MCF 10A (cell line): ENCODE data around the gene NKX2-4. TPM values are rescaled to one million over a fixed set of nuclear protein-coding genes. Genes with fewer than 3 reads are reported as not detected.
A peak's percentile ranks its signal among the peaks of the same experiment; 100 is the strongest.

Experiments
- BruUV-seq: library from RNA; stranded (reverse); fragments of 400-500 nt; replicated peaks from 2 replicates; lab custom pipeline; 2021; lab: Mats Ljungman, UMichigan
- CTCF ChIA-PET: fragments of 300-600 bp; sonication (Branson Sonifier 250); formaldehyde crosslinking; extraction: SDS; loops from one replicate; lab custom pipeline; 2021; ENCODE audit warnings: antibody characterized with exemption, inconsistent platforms; lab: Yijun Ruan, JAX
- POLR2A ChIA-PET: fragments of 300-600, 350-650 bp; sonication (Branson Sonifier 250); formaldehyde crosslinking; extraction: SDS; loops from one replicate; lab custom pipeline; 2020; ENCODE audit warnings: antibody characterized with exemption, inconsistent platforms; lab: Yijun Ruan, JAX
- DNase-seq: peaks from one replicate; pipeline ENCODE4 v3.0.0-alpha.2; 2018; ENCODE audit not compliant: unreplicated experiment
- H3K27ac Mint-ChIP-seq: one replicate; pipeline ENCODE4 v1.8.0; 2022; ENCODE audit warnings: mild to moderate bottlenecking, low read depth, mixed read lengths; ENCODE audit not compliant: unreplicated experiment
- H3K27me3 Mint-ChIP-seq: one replicate; pipeline ENCODE4 v1.8.0; 2022; ENCODE audit warnings: mixed read lengths; ENCODE audit not compliant: insufficient read depth, unreplicated experiment
- H3K36me3 Mint-ChIP-seq: one replicate; pipeline ENCODE4 v1.8.0; 2022; ENCODE audit warnings: mild to moderate bottlenecking, moderate library complexity, mixed read lengths; ENCODE audit not compliant: insufficient read depth, unreplicated experiment
- H3K4me1 Mint-ChIP-seq: one replicate; pipeline ENCODE4 v1.8.0; 2022; ENCODE audit warnings: mixed read lengths; ENCODE audit not compliant: insufficient read depth, unreplicated experiment
- H3K4me3 Mint-ChIP-seq: one replicate; pipeline ENCODE4 v1.8.0; 2022; ENCODE audit warnings: mild to moderate bottlenecking, moderate library complexity, mixed read lengths; ENCODE audit not compliant: unreplicated experiment
- H3K9me3 Mint-ChIP-seq: one replicate; pipeline ENCODE4 v1.8.0; 2022; ENCODE audit warnings: mixed read lengths; ENCODE audit not compliant: unreplicated experiment
- CTCF ChIP-seq: fragments of 200-600 bp; IDR thresholded peaks from one replicate; pipeline ENCODE4 v1.8.0; 2022; ENCODE audit warnings: antibody characterized with exemption, mild to moderate bottlenecking; ENCODE audit not compliant: unreplicated experiment
- intact Hi-C: fragments of 100-400 bp; cut with micrococcal nuclease; formaldehyde crosslinking; loops from 2 replicates; pipeline ENCODE4 v1.14.1; 2022
- total RNA-seq: library from RNA; stranded (reverse); gene quantifications from 2 replicates; pipeline ENCODE4 v1.2.3, GENCODE V29; 2022

NKX2-4 gene
- total RNA-seq, 1 experiment from 2014 or later = not detected

GRCh38 chr20:21380711-21381110 lies 16.6 kb downstream of the NKX2-4 start:
- no peak overlapping the region for H3K27ac Mint-ChIP-seq
- no peaks in the 10 kb centered on the region for H3K9me3 Mint-ChIP-seq
- H3K4me3 Mint-ChIP-seq = no peak overlapping the region
- DNase-seq = no peak
- no TSS peak for BruUV-seq
- no peak for TF ChIP-seq CTCF
- intact Hi-C loops = no loop called here
- H3K4me1 Mint-ChIP-seq = peaks cover 5% of the 10 kb centered on the region
- H3K27me3 Mint-ChIP-seq = no peaks in the 10 kb centered on the region
- POLR2A ChIA-PET = interaction anchor here (0.9 to 1.7 kb wide), 2 partner anchors 13 to 78 kb away, joined by 4 to 6 read pairs; partner anchors contain the start of gene XRN2
- CTCF ChIA-PET = interaction anchor here (0.6 to 2.1 kb wide), 5 partner anchors 8 to 959 kb away, joined by 3 to 14 read pairs (median 3); no protein-coding TSS in a partner anchor
- peaks cover 53% of the 10 kb centered on the region for H3K36me3 Mint-ChIP-seq

DNA sequence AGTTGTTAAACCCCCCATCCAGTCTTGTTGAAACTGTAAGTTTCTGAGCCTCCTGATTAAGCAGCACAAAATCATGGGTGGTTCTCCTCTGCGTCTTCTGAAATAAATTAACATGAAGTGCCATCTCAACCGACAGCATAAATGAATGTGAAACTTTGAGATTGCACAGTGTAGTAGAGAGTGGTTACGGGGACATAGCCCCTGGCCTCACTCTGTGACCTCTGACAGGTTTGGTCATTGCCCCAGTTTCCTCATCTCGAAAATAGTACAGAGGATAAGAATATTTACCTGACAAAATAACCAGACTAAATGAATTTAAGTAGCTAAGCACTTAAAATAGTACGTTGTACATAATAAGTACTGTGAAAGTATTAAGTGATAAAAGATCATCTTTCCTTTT lies 19.1 kb downstream of the NKX2-4 start:
- ChIA-PET CTCF (interaction anchor here (1.1 kb wide), 1 partner anchor 518 kb away, joined by 4 read pairs; no protein-coding TSS in a partner anchor), POLR2A (interaction anchor here (1.4 kb wide), 1 partner anchor 11 kb away, joined by 10 read pairs; no protein-coding TSS in a partner anchor)
- intact Hi-C loops = no loop called here
- Mint-ChIP-seq H3K4me3 (no peak overlapping the region), H3K36me3 (peaks cover 38% of the 10 kb centered on the region), H3K4me1 (peaks cover 5% of the 10 kb centered on the region), H3K27me3 (no peaks in the 10 kb centered on the region), H3K27ac (no peak overlapping the region), H3K9me3 (no peaks in the 10 kb centered on the region)
- DNase-seq = no peak
- no peak for TF ChIP-seq CTCF
- no TSS peak for BruUV-seq

DNA sequence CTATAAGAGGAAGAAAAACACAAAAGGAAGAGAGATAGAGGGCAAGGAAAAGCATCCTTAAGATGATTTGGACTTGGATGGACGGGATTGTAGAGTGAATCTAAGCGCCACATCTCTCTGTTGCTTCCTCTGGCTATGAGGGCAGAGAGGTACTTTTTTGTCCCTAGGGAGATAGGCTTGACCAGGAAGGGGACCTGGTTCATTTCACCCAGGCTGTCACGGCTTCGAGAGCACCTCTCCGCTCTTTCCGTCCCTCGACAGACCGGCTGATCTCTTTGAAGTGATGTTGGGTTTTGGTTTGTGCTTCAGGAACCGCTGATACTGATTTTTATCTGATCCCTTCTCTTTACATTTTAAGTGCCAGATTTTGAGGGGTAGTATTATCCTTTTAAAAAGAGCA lies 19.6 kb downstream of the NKX2-4 start:
- no peaks in the 10 kb centered on the region for H3K27me3 Mint-ChIP-seq
- intact Hi-C loops = no loop called here
- H3K4me1 Mint-ChIP-seq = peaks cover 5% of the 10 kb centered on the region
- ChIA-PET POLR2A (no interaction called here), CTCF (interaction anchor here (0.6 to 1.1 kb wide), 3 partner anchors 74 to 517 kb away, joined by 3 to 9 read pairs (median 4); no protein-coding TSS in a partner anchor)
- H3K36me3 Mint-ChIP-seq = peaks cover 33% of the 10 kb centered on the region
- TF ChIP-seq CTCF = no peak
- no peak overlapping the region for H3K27ac Mint-ChIP-seq
- H3K9me3 Mint-ChIP-seq = no peaks in the 10 kb centered on the region
- no TSS peak for BruUV-seq
- no peak overlapping the region for H3K4me3 Mint-ChIP-seq
- no peak for DNase-seq

- CTCF ChIA-PET = interaction anchor here (0.7 to 1.1 kb wide), 2 partner anchors 12 to 142 kb away, joined by 4 to 9 read pairs; no protein-coding TSS in a partner anchor
- H3K4me3 Mint-ChIP-seq = no peak overlapping the region
- BruUV-seq = no TSS peak
- no peak for DNase-seq
- POLR2A ChIA-PET = interaction anchor here (0.7 kb wide), 1 partner anchor 13 kb away, joined by 3 read pairs; no protein-coding TSS in a partner anchor
- H3K9me3 Mint-ChIP-seq = no peaks in the 10 kb centered on the region
- H3K27me3 Mint-ChIP-seq = no peaks in the 10 kb centered on the region
- peaks cover 29% of the 10 kb centered on the region for H3K36me3 Mint-ChIP-seq
- no peak for TF ChIP-seq CTCF
- H3K4me1 Mint-ChIP-seq = peaks cover 5% of the 10 kb centered on the region
- intact Hi-C loops = no loop called here
- peak overlapping the region; percentile 11 for H3K27ac Mint-ChIP-seq
Observed at GRCh38 chr20:21376626-21377025, 20.7 kb downstream of the NKX2-4 start.
